B cell (primary cell): ENCODE data around the gene EIF3L. TPM values are rescaled to one million over a fixed set of nuclear protein-coding genes. Genes with fewer than 3 reads are reported as not detected.
A peak's percentile ranks its signal among the peaks of the same experiment; 100 is the strongest.

ENCODE experiments used
- ATAC-seq: fragments of 200-7000 bp; cut with Tn5 transposase; one replicate; pipeline ENCODE4 v1.10.0; 2021; ENCODE audit warnings: low read depth, mild to moderate bottlenecking, moderate number of reproducible peaks, moderate library complexity
- CTCF ChIA-PET: fragments of 350-600 bp; sonication (Branson Sonifier 250); formaldehyde crosslinking; loops from one replicate; lab custom pipeline; 2021; ENCODE audit warnings: antibody characterized with exemption, inconsistent platforms; lab: Charles Lee
- POLR2A ChIA-PET: fragments of 350-600 bp; sonication (Branson Sonifier 250); formaldehyde crosslinking; loops from one replicate; lab custom pipeline; 2021; ENCODE audit warnings: antibody characterized with exemption; lab: Charles Lee
- DNase-seq: peaks from one replicate; pipeline ENCODE4 v3.0.0; 2013
- H2AFZ ChIP-seq: 2 replicates; pipeline ENCODE4 v1.6.1; 2012; ENCODE audit warnings: mild to moderate bottlenecking, low read depth, low read length; ENCODE audit not compliant: insufficient read depth, poor library complexity, severe bottlenecking
- H3K27ac ChIP-seq, 2 donors: 1 replicate in 1 of 2; 2 replicates in 1 of 2; pipeline ENCODE4 v1.5.1; 2012 to 2013; ENCODE audit warnings: low read length in 2 of 2, mild to moderate bottlenecking in 2 of 2, moderate library complexity in 1 of 2
- H3K27me3 ChIP-seq, 4 experiments: fragments of 200-600 bp in 1 of 4; sonication (generic) in 1 of 4; replicated peaks in 1 of 4; 1 replicate in 2 of 4; 2 replicates in 2 of 4; pipeline versions ENCODE4 v1.6.1 to v1.7.0; 2013 to 2016; ENCODE audit warnings: low read length in 3 of 4, mild to moderate bottlenecking in 2 of 4, mixed read lengths in 1 of 4, moderate library complexity in 1 of 4; ENCODE audit not compliant: insufficient read depth in 4 of 4, control insufficient read depth in 3 of 4; ENCODE audit errors: control extremely low read depth in 1 of 4
- H3K36me3 ChIP-seq, 2 experiments: replicated peaks in 1 of 2; 1 replicate in 1 of 2; 2 replicates in 1 of 2; pipeline versions ENCODE4 v1.6.1 to v1.7.1; 2013; ENCODE audit warnings: low read length in 1 of 2; ENCODE audit not compliant: insufficient read depth in 2 of 2, control insufficient read depth in 1 of 2; ENCODE audit errors: control extremely low read depth in 1 of 2, extremely low read depth in 1 of 2
- H3K4me1 ChIP-seq, 2 donors: fragments of 200-600 bp in 1 of 2; sonication (generic) in 1 of 2; 1 replicate in 1 of 2; 2 replicates in 1 of 2; pipeline versions ENCODE4 v1.5.1 to v1.6.1; 2013 to 2017; ENCODE audit warnings: low read length in 2 of 2; ENCODE audit not compliant: control insufficient read depth in 2 of 2, insufficient read depth in 2 of 2
- H3K4me2 ChIP-seq: replicated peaks from 2 replicates; pipeline ENCODE3; 2012; ENCODE audit warnings: mild to moderate bottlenecking, low read depth, low read length; ENCODE audit not compliant: poor library complexity, severe bottlenecking
- H3K4me3 ChIP-seq, 5 experiments: fragments of 200-600 bp in 1 of 5; sonication (generic) in 1 of 5; 1 replicate in 3 of 5; 2 replicates in 2 of 5; pipeline versions ENCODE4 v1.5.1 to v1.7.0; 2011 to 2016; ENCODE audit warnings: low read length in 4 of 5, mild to moderate bottlenecking in 4 of 5, low read depth in 2 of 5, control low read depth in 1 of 5, moderate library complexity in 1 of 5; ENCODE audit not compliant: insufficient read depth in 1 of 5; ENCODE audit errors: control extremely low read depth in 1 of 5, extremely low read depth in 1 of 5
- H3K79me2 ChIP-seq: fragments of 200-600 bp; sonication (generic); one replicate; pipeline ENCODE4 v1.6.0; 2016; ENCODE audit warnings: low read length; ENCODE audit not compliant: control insufficient read depth, insufficient read depth
- H3K9ac ChIP-seq: fragments of 200-600 bp; sonication (generic); 2 replicates; pipeline ENCODE4 v1.6.1; 2017; ENCODE audit warnings: mild to moderate bottlenecking, low read length, moderate library complexity
- H3K9me3 ChIP-seq, 3 donors: one replicate each; pipeline versions ENCODE4 v1.6.1 to v1.7.1; 2013; ENCODE audit warnings: low read length in 2 of 3; ENCODE audit not compliant: control insufficient read depth in 2 of 3, insufficient read depth in 1 of 3; ENCODE audit errors: control extremely low read depth in 1 of 3
- H4K20me1 ChIP-seq: 2 replicates; pipeline ENCODE4 v1.6.0; 2012; ENCODE audit warnings: mild to moderate bottlenecking, low read length; ENCODE audit not compliant: insufficient read depth, control insufficient read depth, poor library complexity, severe bottlenecking
- H3K27ac Mint-ChIP-seq: one replicate; pipeline ENCODE4 v1.8.0; 2021; ENCODE audit warnings: mixed read lengths
- H3K27me3 Mint-ChIP-seq: one replicate; pipeline ENCODE4 v1.8.0; 2021; ENCODE audit warnings: mixed read lengths
- H3K4me1 Mint-ChIP-seq: one replicate; pipeline ENCODE4 v1.8.0; 2021; ENCODE audit warnings: mixed read lengths
- H3K4me3 Mint-ChIP-seq: one replicate; pipeline ENCODE4 v1.8.0; 2021; ENCODE audit warnings: mixed read lengths
- H3K9me3 Mint-ChIP-seq: one replicate; pipeline ENCODE4 v1.8.0; 2022; ENCODE audit warnings: mixed read lengths; ENCODE audit not compliant: insufficient read depth
- EZH2 ChIP-seq: IDR thresholded peaks from 2 replicates; pipeline ENCODE4 v1.6.1; 2012; ENCODE audit warnings: borderline replicate concordance, low read depth, mild to moderate bottlenecking, moderate library complexity, low read length; ENCODE audit not compliant: insufficient read depth, poor library complexity, severe bottlenecking
- WGBS: methylation state at CpG from one replicate; pipeline ENCODE4 v1.1.5; 2013; ENCODE audit warnings: missing lambda C conversion rate; ENCODE audit not compliant: insufficient coverage; 5-methylcytosine and 5-hydroxymethylcytosine counted together
- intact Hi-C: fragments of 100-400 bp; cut with micrococcal nuclease; formaldehyde crosslinking; loops from one replicate; pipeline ENCODE4 v1.10.0; 2022
- polyA plus RNA-seq: library from polyadenylated mRNA; depleted of rRNA; stranded (reverse); fragments of >200 nt; gene quantifications from 2 replicates; pipeline ENCODE4 v1.2.3, GENCODE V29; 2012
- total RNA-seq, 2 donors: library from RNA; stranded (reverse); fragments of 120-200 nt in 1 of 2; gene quantifications; 1 replicate in 1 of 2; 2 replicates in 1 of 2; pipeline versions ENCODE4 v1.2.3 to v1.2.4, GENCODE V29; 2013 to 2022
- TF ChIP-seq, protein P1 (sequence below): fragments of 200-600 bp; IDR thresholded peaks from one replicate; pipeline ENCODE4 v1.8.0; 2022; ENCODE audit warnings: antibody characterized with exemption, mild to moderate bottlenecking

Gene EIF3L
- total and polyA plus RNA-seq, 2 donors (not counting 1 experiment from before 2014, with no cell fraction given): 430 to 560 TPM

DNA sequence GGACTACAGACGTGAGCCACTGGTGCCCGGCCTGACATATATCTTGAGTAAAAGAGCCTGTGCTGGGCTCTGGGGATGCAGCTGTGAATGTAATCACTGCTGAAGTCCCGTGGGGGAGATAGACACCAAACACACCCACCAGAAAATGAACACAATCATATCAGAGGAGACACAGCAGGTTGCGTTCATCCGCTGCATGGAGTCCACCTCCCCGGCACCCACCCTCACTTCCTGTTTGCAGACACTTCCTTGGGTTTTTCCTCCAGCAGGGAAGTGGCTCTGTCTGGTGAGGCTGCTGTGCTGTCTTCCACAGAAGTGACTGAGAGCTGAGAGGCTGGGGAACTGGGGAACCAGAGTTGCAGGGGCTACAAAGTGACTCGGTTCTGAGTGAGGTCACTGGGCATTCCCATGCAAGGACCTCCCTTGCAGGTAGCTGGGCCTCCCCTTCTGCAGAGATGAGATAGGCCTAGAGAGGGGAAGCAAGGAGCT, 64.1 kb downstream of the EIF3L start:
- Histone ChIP-seq H3K36me3 (peaks cover 0 to 25% of the 10 kb centered on the region in 2 experiments), H4K20me1 (no peaks in the 10 kb centered on the region), H3K4me3 (no peak overlapping the region), H2AFZ (no peak overlapping the region), H3K79me2 (peaks cover 3% of the 10 kb centered on the region), H3K27me3 (no peaks in the 10 kb centered on the region), H3K4me1 (peaks cover 0 to 4% of the 10 kb centered on the region in 2 donors), H3K27ac (no peak overlapping the region), H3K9ac (no peak overlapping the region), H3K9me3 (no peaks in the 10 kb centered on the region), H3K4me2 (no peak overlapping the region)
- Mint-ChIP-seq H3K4me1 (peaks cover 6% of the 10 kb centered on the region), H3K9me3 (no peaks in the 10 kb centered on the region), H3K27me3 (no peaks in the 10 kb centered on the region), H3K4me3 (no peak overlapping the region), H3K27ac (no peak overlapping the region)
- intact Hi-C loops: no loop called here
- ATAC-seq: peak; percentile 14
- TF ChIP-seq, protein P1, sequence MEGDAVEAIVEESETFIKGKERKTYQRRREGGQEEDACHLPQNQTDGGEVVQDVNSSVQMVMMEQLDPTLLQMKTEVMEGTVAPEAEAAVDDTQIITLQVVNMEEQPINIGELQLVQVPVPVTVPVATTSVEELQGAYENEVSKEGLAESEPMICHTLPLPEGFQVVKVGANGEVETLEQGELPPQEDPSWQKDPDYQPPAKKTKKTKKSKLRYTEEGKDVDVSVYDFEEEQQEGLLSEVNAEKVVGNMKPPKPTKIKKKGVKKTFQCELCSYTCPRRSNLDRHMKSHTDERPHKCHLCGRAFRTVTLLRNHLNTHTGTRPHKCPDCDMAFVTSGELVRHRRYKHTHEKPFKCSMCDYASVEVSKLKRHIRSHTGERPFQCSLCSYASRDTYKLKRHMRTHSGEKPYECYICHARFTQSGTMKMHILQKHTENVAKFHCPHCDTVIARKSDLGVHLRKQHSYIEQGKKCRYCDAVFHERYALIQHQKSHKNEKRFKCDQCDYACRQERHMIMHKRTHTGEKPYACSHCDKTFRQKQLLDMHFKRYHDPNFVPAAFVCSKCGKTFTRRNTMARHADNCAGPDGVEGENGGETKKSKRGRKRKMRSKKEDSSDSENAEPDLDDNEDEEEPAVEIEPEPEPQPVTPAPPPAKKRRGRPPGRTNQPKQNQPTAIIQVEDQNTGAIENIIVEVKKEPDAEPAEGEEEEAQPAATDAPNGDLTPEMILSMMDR: no peak
- no peak for TF ChIP-seq EZH2
- DNase-seq: no peak
- CTCF ChIA-PET: interaction anchor here (0.7 kb wide), 1 partner anchor 937 kb away, joined by 4 read pairs; no protein-coding TSS in a partner anchor
- WGBS: 75% methylated on average over 3 of the region's 7 CpGs
- POLR2A ChIA-PET: no interaction called here

DNA sequence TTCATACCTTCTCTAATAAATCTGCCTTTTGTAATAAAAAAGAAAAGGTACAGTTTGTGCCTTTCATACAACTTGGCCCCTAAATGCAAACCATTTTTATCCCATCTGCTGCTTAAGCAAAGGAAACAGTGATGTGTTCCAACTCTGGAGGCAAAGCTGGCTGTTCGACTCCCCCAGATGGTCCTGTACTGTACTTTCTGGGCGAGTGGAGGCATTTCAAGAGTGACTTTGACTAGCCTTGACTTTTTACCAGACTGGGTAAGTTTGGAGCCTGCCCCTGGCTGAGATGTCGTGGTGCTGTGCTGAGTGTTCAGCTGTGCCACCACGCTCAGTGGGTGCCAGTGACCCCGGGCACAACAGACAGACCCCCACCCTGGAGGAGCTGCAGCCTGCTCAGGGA, 67.1 kb downstream of the EIF3L start:
- Histone ChIP-seq H3K36me3 (peaks cover 0 to 26% of the 10 kb centered on the region in 2 experiments), H3K79me2 (no peaks in the 10 kb centered on the region), H3K9me3 (no peaks in the 10 kb centered on the region), H3K27me3 (no peaks in the 10 kb centered on the region), H3K4me1 (peaks cover 6 to 19% of the 10 kb centered on the region in 2 donors), H4K20me1 (no peaks in the 10 kb centered on the region), H3K9ac (no peak overlapping the region), H3K4me3 (no peak overlapping the region), H3K4me2 (no peak overlapping the region), H2AFZ (no peak overlapping the region), H3K27ac (no peak overlapping the region)
- Mint-ChIP-seq H3K27ac (no peak overlapping the region), H3K27me3 (no peaks in the 10 kb centered on the region), H3K4me3 (no peak overlapping the region), H3K4me1 (peaks cover 9% of the 10 kb centered on the region), H3K9me3 (no peaks in the 10 kb centered on the region)
- no peak for DNase-seq
- ChIA-PET CTCF (interaction anchor here (1.5 kb wide), 1 partner anchor 49 kb away, joined by 3 read pairs; no protein-coding TSS in a partner anchor), POLR2A (no interaction called here)
- ATAC-seq: no peak
- intact Hi-C loops: no loop called here
- TF ChIP-seq, protein P1: no peak
- TF ChIP-seq EZH2: no peak
- 93% methylated on average over 3 of the region's 5 CpGs for WGBS
